GM10266 (cell line): ENCODE measurements around the gene SLC2A1.

Experiments
- DNase-seq: peaks from one replicate; pipeline ENCODE4 v3.0.0; 2012; ENCODE audit errors: extremely low spot score
- TF ChIP-seq, protein P1 (sequence below): IDR thresholded peaks from 2 replicates; pipeline ENCODE4 v1.5.1; 2012; ENCODE audit warnings: mild to moderate bottlenecking, low read depth; ENCODE audit not compliant: control insufficient read depth, insufficient read depth; ENCODE audit errors: missing control alignments

Gene SLC2A1

DNA sequence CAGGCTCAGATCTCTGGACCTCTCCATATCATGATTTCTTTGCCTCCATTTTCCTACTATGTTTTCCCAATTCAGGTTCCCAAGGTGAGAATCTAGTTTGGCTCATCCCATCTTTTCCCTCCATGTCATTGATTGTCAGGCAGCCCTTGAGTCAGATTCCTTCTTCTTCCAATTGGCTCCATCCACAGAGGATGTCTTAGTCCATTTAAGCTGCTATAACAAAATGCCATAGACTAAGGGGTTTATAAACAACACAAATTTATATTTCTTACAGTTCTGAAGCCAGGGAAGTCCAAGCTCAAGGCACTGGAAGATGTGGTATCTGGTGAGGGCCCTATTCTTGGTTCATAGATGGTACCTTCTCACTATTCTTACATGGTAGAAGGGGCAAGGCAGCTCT is 42.8 kb upstream of the SLC2A1 start:
- TF ChIP-seq, protein P1, sequence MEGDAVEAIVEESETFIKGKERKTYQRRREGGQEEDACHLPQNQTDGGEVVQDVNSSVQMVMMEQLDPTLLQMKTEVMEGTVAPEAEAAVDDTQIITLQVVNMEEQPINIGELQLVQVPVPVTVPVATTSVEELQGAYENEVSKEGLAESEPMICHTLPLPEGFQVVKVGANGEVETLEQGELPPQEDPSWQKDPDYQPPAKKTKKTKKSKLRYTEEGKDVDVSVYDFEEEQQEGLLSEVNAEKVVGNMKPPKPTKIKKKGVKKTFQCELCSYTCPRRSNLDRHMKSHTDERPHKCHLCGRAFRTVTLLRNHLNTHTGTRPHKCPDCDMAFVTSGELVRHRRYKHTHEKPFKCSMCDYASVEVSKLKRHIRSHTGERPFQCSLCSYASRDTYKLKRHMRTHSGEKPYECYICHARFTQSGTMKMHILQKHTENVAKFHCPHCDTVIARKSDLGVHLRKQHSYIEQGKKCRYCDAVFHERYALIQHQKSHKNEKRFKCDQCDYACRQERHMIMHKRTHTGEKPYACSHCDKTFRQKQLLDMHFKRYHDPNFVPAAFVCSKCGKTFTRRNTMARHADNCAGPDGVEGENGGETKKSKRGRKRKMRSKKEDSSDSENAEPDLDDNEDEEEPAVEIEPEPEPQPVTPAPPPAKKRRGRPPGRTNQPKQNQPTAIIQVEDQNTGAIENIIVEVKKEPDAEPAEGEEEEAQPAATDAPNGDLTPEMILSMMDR: no peak
- no peak for DNase-seq

DNA sequence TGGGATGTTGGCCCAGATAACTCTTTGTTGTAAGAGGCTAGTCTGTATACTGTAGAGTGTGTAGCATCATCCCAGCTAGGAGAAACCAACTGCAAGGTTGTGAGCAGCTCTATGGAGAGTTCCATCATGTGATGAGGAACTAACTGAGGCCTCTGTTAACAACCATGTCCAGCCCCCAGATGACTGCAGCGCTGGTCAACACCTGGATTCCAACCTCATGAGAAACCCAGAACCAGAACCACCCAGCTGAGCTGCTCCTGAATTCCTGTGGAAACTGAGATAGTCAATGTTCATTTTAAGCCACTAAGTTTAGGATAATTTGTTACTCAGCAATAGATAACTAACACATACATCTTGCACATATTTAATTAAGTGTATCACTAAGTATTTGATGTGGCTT is 41.6 kb upstream of the SLC2A1 start:
- TF ChIP-seq, protein P1: no peak
- no peak for DNase-seq

DNA sequence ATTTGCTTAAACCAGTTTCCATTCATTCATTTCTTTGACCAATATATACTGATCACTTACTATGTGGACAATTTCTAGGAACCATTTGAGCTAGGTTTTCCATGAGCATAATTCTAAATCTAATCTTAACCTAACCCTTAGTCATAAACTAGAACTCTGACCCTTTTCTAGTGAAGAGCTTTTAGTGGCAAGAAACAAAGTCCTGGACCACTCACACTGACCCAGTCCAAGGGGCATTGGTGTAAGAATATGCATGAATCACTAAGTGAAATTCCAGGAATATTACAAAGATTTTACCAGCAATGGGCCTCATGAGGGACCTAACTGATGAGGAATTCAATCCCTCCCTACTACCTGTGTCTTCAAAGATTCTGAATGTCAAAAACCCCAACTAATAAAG is 40.6 kb upstream of the SLC2A1 start:
- TF ChIP-seq, protein P1: no peak
- DNase-seq: no peak

DNA sequence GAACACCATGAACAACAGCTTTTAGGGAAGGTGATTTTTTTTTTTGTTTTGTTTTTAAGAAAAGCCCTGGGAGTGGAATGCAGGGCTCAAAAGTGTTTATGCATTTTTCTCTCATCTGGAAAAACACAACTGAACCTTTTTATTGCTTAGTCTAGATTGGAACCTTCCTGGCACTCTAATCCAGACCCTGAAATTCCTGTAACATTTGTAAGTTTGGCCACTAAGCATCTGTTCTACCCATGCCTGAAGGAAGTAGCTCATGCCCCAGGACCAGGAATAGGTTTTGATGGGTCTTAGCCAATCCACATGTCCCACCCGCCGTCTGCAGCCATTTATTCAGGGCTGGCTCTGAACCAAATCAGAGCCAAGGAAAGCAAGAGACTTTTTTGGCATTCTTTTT is 39.7 kb upstream of the SLC2A1 start:
- TF ChIP-seq, protein P1: no peak
- DNase-seq: no peak

DNA sequence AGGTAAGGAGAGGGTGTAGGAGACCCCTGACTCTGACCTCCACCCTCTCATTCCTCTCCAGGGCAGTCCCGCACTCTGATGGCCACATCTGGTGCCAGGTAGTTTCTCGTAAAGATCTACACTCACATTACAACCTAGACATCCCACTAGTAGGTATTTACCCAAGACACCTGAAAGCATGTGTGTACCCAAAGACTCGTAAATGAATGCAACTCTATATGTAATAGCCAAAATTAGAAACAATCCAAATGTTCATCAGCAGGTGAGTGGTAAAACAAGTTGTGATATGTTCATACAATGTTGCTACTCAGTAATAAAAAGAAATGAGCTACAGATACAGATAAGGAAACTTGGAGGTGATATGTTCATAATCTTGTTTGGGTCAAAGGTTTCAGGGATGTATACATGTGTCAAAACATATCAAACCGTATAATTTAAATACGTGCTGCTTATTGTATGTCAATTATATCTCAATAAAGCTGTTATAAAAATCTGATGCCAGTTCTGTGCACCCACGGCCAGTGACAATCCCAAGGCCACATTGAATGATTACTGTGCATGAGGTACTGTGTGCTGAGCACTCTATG is 37.8 kb upstream of the SLC2A1 start:
- DNase-seq: no peak
- TF ChIP-seq, protein P1: no peak

DNA sequence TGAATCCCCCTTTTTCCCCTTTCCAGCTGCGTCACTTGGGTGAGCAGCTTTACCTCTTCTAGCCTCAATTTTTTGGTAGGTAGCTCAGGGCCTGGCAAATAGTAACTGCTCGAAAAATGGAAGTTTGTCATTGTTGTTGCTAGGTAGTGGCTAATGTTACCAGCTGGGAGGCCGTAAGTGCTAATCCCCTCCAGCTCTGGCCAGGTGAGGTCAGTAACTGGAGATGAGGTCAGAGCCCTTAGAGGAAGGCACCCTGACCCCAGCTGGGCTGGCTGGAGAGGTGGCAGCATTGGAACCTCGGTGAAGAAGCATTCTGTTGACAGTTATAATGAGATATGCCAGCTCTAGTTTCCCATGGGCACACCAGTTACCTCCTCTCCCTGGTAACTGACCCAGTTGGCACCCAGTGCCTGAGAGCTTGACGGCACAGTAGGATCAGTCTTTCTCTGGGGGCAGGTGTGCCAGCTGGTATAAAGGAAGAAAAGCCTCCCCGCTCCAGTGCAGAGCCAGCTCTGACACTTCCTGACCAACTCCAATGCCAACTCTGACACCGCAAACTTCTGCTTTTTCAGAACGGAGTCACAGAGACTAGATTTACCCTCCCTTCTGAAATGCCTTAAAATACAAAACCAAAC is 35.0 kb upstream of the SLC2A1 start:
- TF ChIP-seq, protein P1: no peak
- no peak for DNase-seq

DNA sequence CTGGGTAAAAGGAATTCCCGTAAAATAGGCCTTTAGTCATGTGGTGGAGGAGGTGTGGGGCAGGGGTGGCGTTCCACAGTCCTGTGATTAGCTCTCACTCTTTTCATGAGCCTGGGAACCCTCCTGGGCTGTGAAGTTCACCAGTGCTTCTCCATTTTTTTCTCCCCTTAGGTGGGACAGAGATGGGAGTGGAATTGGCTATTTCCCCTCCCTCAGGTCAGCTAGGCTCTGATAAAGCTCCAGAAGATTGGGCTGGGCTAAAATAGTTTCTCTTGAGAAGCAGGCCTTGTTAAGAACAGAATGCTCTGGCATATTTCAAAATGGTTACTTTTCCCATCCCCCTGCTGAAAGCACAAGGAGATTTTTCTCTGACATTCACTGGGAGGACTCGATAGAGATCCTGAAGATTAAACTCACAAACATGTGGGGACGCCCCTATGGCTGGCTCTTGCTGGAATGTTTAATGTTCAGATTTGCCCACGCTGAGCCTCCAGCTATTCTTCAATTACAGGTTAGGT is 33.4 kb upstream of the SLC2A1 start:
- no peak for DNase-seq

More for the DNA sequence above, 33.4 kb upstream of the SLC2A1 start:
- TF ChIP-seq, protein P1: no peak
